SK-N-DZ (cell line): ENCODE data around the gene CDK13.
A peak's percentile ranks its signal among the peaks of the same experiment; 100 is the strongest.

Experiments used
- DNase-seq: peaks from one replicate; pipeline ENCODE4 v3.0.0-alpha.2; 2015; ENCODE audit warnings: low spot score

The CDK13 gene

GRCh38 chr7:39948956-39949928 is 814 bp upstream of the CDK13 start:
- peak; percentile 100 for DNase-seq

GRCh38 chr7:39950473-39951225 is 593 bp downstream of the CDK13 start:
- DNase-seq = peak; percentile 13

- peak; percentile 76 for DNase-seq
Measured at GRCh38 chr7:39951226-39952194, 1.5 kb downstream of the CDK13 start.

GRCh38 chr7:39952374-39952773 is 2.3 kb downstream of the CDK13 start:
- no peak for DNase-seq

GRCh38 chr7:39952803-39953202 is 2.7 kb downstream of the CDK13 start:
- no peak for DNase-seq

- DNase-seq = no peak
Measured at GRCh38 chr7:39954694-39955093, 4.6 kb downstream of the CDK13 start.

- DNase-seq = no peak
Measured at GRCh38 chr7:39958038-39958437, 8.0 kb downstream of the CDK13 start.

GRCh38 chr7:39967406-39968161 is 17.5 kb downstream of the CDK13 start:
- DNase-seq = no peak

GRCh38 chr7:39969431-39969830 is 19.4 kb downstream of the CDK13 start:
- DNase-seq = no peak

GRCh38 chr7:39971924-39972323 is 21.9 kb downstream of the CDK13 start:
- DNase-seq = no peak

GRCh38 chr7:39973801-39974200 is 23.7 kb downstream of the CDK13 start:
- DNase-seq = no peak

- DNase-seq = no peak
Measured at GRCh38 chr7:39978230-39978934, 28.3 kb downstream of the CDK13 start.

- no peak for DNase-seq
Measured at GRCh38 chr7:39979406-39980073, 29.5 kb downstream of the CDK13 start.

- no peak for DNase-seq
Measured at GRCh38 chr7:39985398-39985918, 35.4 kb downstream of the CDK13 start.

GRCh38 chr7:39987641-39988347 is 37.7 kb downstream of the CDK13 start:
- peak; percentile 18 for DNase-seq

- DNase-seq = no peak
Measured at GRCh38 chr7:40000734-40001315, 50.8 kb downstream of the CDK13 start.

- DNase-seq = no peak
Measured at GRCh38 chr7:40001649-40002048, 51.6 kb downstream of the CDK13 start.

GRCh38 chr7:40003597-40003996 is 53.5 kb downstream of the CDK13 start:
- DNase-seq = no peak
